ENCODE data around the gene NDST3. TPM values are rescaled to one million over a fixed set of nuclear protein-coding genes. Genes with fewer than 3 reads are reported as not detected.

Gene NDST3
- total RNA-seq, 1 donor from 2014 or later = 0.74 TPM

- no peaks in the 10 kb centered on the region for H3K4me1 ChIP-seq
- no peaks in the 10 kb centered on the region for H3K9me3 ChIP-seq
- no peaks in the 10 kb centered on the region for H3K27me3 ChIP-seq
- no peak for DNase-seq (ENCODE audit: extremely low spot score in 2 of 2)
- no peak overlapping the region for H3K4me3 ChIP-seq
- H3K36me3 ChIP-seq = no peaks in the 10 kb centered on the region
- TF ChIP-seq POLR2AphosphoS5 (IDR thresholded peaks at IDR 0.05; ENCODE audit: insufficient read depth in 1 of 2, low read depth in 1 of 2) = no peak
- TF ChIP-seq POLR2A (IDR thresholded peaks at IDR 0.05) = no peak
- intact Hi-C loops (cut with DNase I) = no loop called here
- H3K27ac ChIP-seq = no peak overlapping the region
These were observed 52.1 kb downstream of the NDST3 start for GRCh38 chr4:118086344-118086743.

- DNase-seq (ENCODE audit: extremely low spot score in 2 of 2) = no peak
- intact Hi-C loops (cut with DNase I) = no loop called here
- H3K4me3 ChIP-seq = no peak overlapping the region
- no peaks in the 10 kb centered on the region for H3K9me3 ChIP-seq
- no peak for TF ChIP-seq POLR2AphosphoS5 (IDR thresholded peaks at IDR 0.05; ENCODE audit: insufficient read depth in 1 of 2, low read depth in 1 of 2)
- no peak for TF ChIP-seq CTCF (IDR thresholded peaks at IDR 0.05)
- TF ChIP-seq POLR2A (IDR thresholded peaks at IDR 0.05) = no peak
- no peak overlapping the region for H3K27ac ChIP-seq
- H3K36me3 ChIP-seq = no peaks in the 10 kb centered on the region
- H3K27me3 ChIP-seq = no peaks in the 10 kb centered on the region
- no peaks in the 10 kb centered on the region for H3K4me1 ChIP-seq
These were observed 53.1 kb downstream of the NDST3 start for GRCh38 chr4:118087366-118087765.

- intact Hi-C loops (cut with DNase I) = no loop called here
- TF ChIP-seq CTCF (IDR thresholded peaks at IDR 0.05) = no peak
- no peak for TF ChIP-seq POLR2AphosphoS5 (IDR thresholded peaks at IDR 0.05; ENCODE audit: insufficient read depth in 1 of 2, low read depth in 1 of 2)
- TF ChIP-seq POLR2A (IDR thresholded peaks at IDR 0.05) = no peak
- no peaks in the 10 kb centered on the region for H3K27me3 ChIP-seq
These were observed 64.8 kb downstream of the NDST3 start for GRCh38 chr4:118099106-118099505.

GRCh38 chr4:118102195-118102594, 67.9 kb downstream of the NDST3 start:
- no peaks in the 10 kb centered on the region for H3K4me1 ChIP-seq
- no peaks in the 10 kb centered on the region for H3K27me3 ChIP-seq
- no peaks in the 10 kb centered on the region for H3K36me3 ChIP-seq
- TF ChIP-seq POLR2A (IDR thresholded peaks at IDR 0.05) = no peak
- TF ChIP-seq CTCF (IDR thresholded peaks at IDR 0.05) = no peak
- no peak for TF ChIP-seq POLR2AphosphoS5 (IDR thresholded peaks at IDR 0.05; ENCODE audit: insufficient read depth in 1 of 2, low read depth in 1 of 2)
- no peak for DNase-seq (ENCODE audit: extremely low spot score in 2 of 2)
- H3K27ac ChIP-seq = no peak overlapping the region
- H3K4me3 ChIP-seq = no peak overlapping the region
- H3K9me3 ChIP-seq = no peaks in the 10 kb centered on the region
- intact Hi-C loops (cut with DNase I) = no loop called here

More at GRCh38 chr4:118099106-118099505, 64.8 kb downstream of the NDST3 start:
- H3K9me3 ChIP-seq = no peaks in the 10 kb centered on the region
- H3K4me3 ChIP-seq = no peak overlapping the region
- no peak overlapping the region for H3K27ac ChIP-seq
- H3K36me3 ChIP-seq = no peaks in the 10 kb centered on the region
- DNase-seq (ENCODE audit: extremely low spot score in 2 of 2) = no peak
- H3K4me1 ChIP-seq = no peaks in the 10 kb centered on the region

- H3K4me3 ChIP-seq = no peak overlapping the region
- no peaks in the 10 kb centered on the region for H3K9me3 ChIP-seq
- no peak overlapping the region for H3K27ac ChIP-seq
- DNase-seq (ENCODE audit: extremely low spot score in 2 of 2) = no peak
- H3K36me3 ChIP-seq = no peaks in the 10 kb centered on the region
- H3K27me3 ChIP-seq = no peaks in the 10 kb centered on the region
- intact Hi-C loops (cut with DNase I) = no loop called here
- no peaks in the 10 kb centered on the region for H3K4me1 ChIP-seq
- TF ChIP-seq POLR2AphosphoS5 (IDR thresholded peaks at IDR 0.05; ENCODE audit: insufficient read depth in 1 of 2, low read depth in 1 of 2) (no peak), POLR2A (IDR thresholded peaks at IDR 0.05) (no peak), CTCF (IDR thresholded peaks at IDR 0.05) (no peak)
These were observed 78.1 kb downstream of the NDST3 start for GRCh38 chr4:118112117-118113046.
